ENCODE measurements around the gene WWOX. TPM values are rescaled to one million over a fixed set of nuclear protein-coding genes. Genes with fewer than 3 reads are reported as not detected.

Gene WWOX
- total RNA-seq, 1 donor from 2014 or later = 19.0 TPM

DNA sequence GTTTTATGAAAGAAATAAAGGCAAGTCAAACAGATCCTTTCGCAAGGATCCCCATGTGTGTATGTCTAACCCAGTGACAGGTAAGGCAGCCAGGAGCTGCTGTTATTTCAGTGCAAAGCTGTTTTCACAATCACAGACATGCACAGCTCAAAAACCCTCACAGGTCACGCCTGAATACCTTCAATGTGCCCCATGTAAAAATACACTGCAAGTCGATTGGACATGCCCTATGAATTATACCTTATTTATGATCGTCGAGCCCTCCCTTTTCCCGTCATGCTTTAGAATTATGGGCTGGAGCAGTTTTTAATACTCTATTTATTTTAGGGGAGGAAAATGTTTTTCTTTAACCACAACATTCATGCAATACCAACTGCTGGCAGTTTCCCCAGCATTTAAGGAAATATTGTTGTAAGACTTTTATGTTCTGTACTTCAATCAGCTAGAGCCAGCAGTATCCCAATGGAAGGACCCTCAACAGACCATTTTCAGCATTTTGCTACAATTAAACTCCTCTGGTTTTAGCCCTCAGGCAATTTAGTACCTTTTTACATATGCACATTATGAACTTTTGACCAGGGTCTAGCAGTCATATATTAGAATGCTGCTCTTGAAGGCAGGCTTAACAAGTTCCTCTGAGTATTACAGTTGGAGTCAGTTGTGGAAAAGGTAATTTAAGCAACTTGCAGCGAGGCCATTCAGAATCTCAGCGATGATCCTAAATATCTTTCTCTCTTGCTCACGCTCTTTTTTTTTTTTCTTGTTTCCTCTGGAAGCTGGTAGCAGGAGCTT, 362.2 kb downstream of the WWOX start:
- intact Hi-C loops (cut with micrococcal nuclease) = no loop called here

DNA sequence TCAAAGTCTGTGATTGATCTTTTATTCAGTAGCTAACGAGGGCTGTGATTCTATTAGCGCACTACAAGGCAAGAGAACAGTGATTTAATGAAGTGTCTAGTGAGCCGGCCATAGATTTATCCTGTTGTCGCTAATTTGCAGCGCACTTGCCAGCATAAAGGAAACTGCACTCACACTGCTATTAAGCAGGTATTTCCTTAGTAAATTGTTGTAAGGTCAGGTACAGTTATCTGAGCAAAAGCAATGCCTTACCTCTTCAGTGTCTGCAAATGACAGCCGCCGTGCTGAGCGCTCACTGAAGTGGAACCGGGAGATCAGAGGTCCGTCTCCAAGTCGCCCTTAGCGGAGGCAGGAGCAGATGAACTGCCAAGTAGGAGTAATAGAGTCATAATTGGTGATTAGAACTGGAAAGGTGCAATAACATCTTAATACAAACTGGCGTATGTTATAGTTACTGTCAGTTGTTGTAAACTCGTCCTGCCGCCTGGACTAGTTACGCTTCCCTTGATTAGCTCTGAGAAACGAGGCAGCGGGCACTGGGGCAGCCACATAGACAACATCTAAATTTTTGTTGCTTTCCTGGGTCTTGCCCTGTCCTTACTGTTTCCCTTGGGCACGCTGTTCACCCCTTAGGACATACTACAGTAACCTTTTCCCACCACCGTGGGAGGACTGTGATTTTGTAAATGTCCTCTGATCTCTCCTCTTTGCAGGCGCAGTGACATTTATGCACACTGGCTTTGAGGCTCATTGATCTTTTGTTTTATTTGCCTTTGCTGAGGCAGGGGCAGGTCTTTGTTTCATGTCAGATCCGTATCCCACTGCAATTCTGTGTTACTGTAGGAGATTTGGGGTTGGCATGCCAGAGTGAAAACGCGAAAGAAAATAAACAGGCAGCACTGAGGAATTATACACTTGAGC, 363.1 kb downstream of the WWOX start:
- intact Hi-C loops (cut with micrococcal nuclease) = no loop called here

GRCh38 chr16:78463591-78463990, 364.1 kb downstream of the WWOX start:
- intact Hi-C loops (cut with micrococcal nuclease) = no loop called here

GRCh38 chr16:78464833-78465232, 365.4 kb downstream of the WWOX start:
- intact Hi-C loops (cut with micrococcal nuclease) = no loop called here

DNA sequence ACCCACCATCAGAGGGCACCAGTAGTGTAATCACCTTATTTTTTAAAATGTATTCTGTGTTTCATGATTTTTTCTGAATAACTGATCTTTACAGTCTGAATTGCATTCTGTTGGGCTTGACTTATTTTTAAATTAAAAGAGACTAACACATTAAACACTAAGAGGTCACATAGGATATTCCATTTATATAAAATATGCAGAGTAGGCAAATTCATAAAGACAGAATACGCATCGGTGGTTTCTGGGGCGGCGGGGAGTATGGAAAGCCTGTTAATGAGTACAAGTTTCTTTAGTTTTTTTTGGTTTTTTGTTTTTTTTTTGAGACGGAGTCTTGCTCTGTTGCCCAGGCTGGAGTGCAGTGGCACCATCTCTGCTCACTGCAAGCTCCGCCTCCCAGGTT, 366.3 kb downstream of the WWOX start:
- intact Hi-C loops (cut with micrococcal nuclease) = no loop called here

DNA sequence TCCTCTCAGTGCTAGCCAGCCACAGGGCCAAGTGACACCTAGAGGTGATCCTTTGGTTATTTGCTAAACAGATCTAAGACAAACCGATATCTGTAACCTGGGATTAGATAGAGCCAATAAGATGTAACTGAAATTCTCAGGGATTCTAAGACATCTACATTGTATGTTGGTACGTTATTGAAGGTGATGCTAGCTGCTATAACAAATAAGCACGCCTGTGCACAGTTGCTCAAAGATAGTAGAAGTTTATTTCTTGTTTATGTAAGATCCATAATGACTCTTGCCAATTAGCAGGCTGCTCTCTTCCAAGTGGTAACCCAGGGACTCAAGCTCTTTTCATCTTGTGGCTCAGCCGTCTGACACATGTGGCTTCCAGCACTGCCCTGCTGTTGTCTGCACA, 370.3 kb downstream of the WWOX start:
- intact Hi-C loops (cut with micrococcal nuclease) = no loop called here

DNA sequence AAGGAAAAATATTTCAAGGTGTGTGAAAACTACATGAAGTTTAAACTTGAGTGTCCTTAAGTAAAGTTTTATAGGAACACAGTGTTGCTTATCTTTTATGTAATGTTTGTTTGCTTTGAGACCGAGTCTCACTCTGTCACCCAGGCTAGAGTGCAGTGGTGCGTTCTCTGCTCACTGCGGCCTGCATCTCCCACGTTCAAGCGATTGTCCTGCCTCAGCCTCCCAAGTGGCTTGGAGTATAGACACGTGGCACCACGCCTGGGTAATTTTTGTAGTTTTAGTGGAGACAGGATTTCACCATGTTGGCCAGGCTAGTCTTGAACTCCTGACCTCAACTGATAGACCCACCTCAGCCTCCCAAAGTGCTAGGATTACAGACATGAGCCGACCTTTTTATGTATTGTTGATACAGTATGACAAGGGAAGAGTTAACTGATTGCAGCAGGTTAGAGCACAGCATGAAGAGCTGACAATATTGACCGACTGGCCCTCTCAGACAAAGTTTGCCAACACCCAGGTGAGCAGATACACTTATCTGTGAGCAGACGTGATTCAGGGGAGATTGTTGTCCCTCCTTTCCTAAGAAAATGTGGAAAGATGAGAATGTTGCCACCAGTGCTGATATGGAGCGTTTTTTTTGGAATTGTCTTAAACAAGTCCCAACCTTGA, 373.7 kb downstream of the WWOX start:
- intact Hi-C loops (cut with micrococcal nuclease) = no loop called here

GRCh38 chr16:78474762-78475161, 375.3 kb downstream of the WWOX start:
- intact Hi-C loops (cut with micrococcal nuclease) = no loop called here

DNA sequence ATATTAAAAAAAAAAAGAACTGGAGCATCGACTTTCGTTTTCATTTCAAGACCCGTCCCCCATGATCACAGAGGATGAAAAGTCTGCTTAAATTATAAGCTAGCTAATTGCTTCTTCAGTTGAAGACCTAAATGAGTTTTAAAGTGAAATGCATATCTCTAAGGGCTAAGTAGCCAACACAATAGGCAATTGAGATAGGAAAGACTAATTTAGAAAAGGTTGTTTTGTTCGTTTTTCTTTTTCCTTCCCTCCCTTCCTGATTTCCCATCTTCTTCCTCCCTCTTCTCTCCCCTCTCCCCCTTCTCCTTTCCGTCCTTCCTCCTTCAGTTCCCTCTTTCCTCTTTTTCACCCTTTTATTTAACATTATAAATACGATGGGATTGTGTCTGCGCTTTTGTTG, 377.2 kb downstream of the WWOX start:
- intact Hi-C loops (cut with micrococcal nuclease) = no loop called here

DNA sequence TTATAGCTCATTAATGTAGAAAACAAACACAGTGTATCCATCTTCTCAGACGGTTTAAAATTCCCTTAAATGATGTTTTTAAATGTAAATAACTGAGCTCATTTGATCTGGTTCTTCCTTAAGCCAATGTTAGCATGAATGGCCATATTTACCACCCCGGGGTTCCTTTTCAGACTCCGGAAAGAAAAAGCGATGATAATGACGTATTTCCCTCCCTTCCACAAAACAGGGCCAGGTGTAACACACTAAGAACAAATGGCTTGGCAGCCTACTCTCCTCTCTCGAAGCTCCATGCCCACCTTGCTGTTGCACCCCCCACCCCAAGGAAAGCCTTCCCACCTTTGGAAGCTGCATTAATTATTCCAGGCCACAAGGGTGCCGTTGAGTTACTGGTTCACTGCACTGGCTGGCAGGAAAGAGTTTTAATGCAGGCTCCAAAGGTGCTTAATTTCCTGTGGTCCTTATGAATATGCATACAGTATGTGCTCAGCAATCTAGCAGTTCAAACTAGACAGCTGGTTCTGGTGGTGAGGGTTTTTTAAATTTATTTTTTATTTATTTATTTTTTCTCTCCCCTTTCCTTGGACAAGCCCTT, 378.9 kb downstream of the WWOX start:
- intact Hi-C loops (cut with micrococcal nuclease) = no loop called here

DNA sequence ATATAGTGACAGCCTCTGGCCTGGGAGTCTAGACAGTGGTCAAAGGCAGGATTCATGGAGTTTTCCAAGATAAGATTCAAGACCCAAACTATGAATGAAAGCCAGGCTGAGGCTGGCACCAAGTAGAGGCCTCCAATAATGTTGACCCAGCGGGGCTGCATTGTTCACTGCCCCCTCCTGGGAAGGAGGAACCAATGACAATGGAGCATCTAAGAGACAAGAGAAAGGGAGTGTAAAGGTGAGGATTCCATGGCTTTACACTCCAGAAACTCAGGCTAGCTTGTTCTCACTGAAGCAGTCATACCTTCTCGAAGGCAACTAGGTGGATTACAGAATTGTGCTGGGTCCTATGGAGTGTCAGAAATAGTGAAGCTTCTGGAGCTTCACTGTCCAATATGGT, 380.3 kb downstream of the WWOX start:
- intact Hi-C loops (cut with micrococcal nuclease) = no loop called here

DNA sequence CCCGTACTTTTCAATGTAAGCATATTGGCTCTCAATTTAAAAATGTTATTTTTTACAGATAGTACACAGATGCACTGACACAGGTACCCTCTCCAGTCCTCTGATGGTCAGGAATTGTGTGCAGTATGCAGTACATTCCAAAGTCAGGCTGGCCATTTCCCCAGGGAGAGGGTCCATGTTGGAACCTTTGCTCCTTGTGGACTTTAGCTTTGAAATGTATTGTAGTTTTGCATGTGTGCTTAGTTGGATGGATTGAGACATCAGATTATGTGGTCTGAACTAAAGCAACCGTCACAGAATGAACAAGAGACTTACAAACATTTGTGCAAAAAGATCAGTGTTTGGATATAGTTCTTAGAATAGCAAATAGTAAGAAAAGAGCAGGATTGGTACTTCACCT, 381.1 kb downstream of the WWOX start:
- intact Hi-C loops (cut with micrococcal nuclease) = no loop called here

- intact Hi-C loops (cut with micrococcal nuclease) = no loop called here
Measured at GRCh38 chr16:78483124-78483992, 383.9 kb downstream of the WWOX start.

GRCh38 chr16:78484509-78485058, 385.1 kb downstream of the WWOX start:
- intact Hi-C loops (cut with micrococcal nuclease) = no loop called here

- intact Hi-C loops (cut with micrococcal nuclease) = no loop called here
Measured at GRCh38 chr16:78485188-78485916, 385.9 kb downstream of the WWOX start.

- intact Hi-C loops (cut with micrococcal nuclease) = no loop called here
Measured at GRCh38 chr16:78485917-78486257, 386.4 kb downstream of the WWOX start.

DNA sequence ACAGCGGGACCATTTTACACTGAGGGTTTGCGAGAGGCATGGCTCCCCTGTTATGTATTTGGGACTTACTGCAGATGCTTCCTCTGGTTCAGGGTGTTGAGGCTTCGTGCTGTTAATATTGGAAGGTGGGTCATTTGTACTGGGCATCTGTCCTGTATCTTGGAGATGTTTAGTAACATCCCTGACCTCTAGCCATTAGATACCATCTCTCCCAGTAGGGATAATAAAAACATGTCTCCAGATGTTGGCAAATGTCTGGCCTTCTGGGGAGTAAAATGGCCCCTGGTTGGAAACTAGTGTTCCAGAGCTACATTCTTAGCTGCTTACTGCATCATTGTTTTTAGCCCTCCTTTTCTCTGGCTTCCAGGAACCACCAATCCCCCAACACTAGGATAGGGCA, 388.0 kb downstream of the WWOX start:
- intact Hi-C loops (cut with micrococcal nuclease) = no loop called here

DNA sequence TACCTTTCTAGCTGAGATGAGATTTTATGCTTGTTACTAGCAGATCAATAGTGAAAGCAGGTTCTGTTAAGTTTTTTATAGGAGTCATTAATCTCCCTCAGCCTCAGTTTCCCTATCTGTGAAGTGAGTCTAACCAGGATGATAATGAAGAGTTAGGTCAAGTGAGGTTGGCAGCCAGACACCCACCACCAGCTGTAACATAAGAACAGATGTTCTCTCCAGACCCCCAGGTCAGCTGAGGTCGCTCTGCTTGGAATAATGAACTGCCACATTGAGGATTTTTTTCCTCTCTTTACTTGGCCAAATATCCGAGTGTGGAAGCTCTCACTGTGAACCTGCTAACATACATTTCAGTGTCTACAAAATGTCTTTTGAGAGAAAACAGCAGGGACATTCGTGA, 389.6 kb downstream of the WWOX start:
- intact Hi-C loops (cut with micrococcal nuclease) = no loop called here

GRCh38 chr16:78489631-78490030, 390.2 kb downstream of the WWOX start:
- intact Hi-C loops (cut with micrococcal nuclease) = no loop called here

- intact Hi-C loops (cut with micrococcal nuclease) = no loop called here
Measured at GRCh38 chr16:78490431-78490830, 391.0 kb downstream of the WWOX start.
